Dendritic cell treated with granulocyte-macrophage colony-stimulating factor and Interleukin-4, amounts not matched to agents 40 ng/mL and 50 ng/mL, for 4 days (primary cell): Measurements from ENCODE around the gene MEF2A.

Experiments
- H3K27ac Mint-ChIP-seq: one replicate; pipeline ENCODE4 v1.8.0; 2022; ENCODE audit warnings: mild to moderate bottlenecking, mixed read lengths
- H3K27me3 Mint-ChIP-seq: one replicate; pipeline ENCODE4 v1.8.0; 2022; ENCODE audit warnings: mild to moderate bottlenecking, mixed read lengths
- H3K36me3 Mint-ChIP-seq: one replicate; pipeline ENCODE4 v1.8.0; 2022; ENCODE audit warnings: low read depth, mixed read lengths
- H3K4me1 Mint-ChIP-seq: one replicate; pipeline ENCODE4 v1.8.0; 2022; ENCODE audit warnings: low read depth, mixed read lengths
- H3K4me3 Mint-ChIP-seq: one replicate; pipeline ENCODE4 v1.8.0; 2022; ENCODE audit warnings: mild to moderate bottlenecking, moderate library complexity, mixed read lengths
- H3K9me3 Mint-ChIP-seq: one replicate; pipeline ENCODE4 v1.8.0; 2022; ENCODE audit warnings: mixed read lengths
- intact Hi-C: fragments of 100-400 bp; cut with micrococcal nuclease; formaldehyde crosslinking; loops from one replicate; pipeline ENCODE4 v1.15.0; 2022

The MEF2A gene

GRCh38 chr15:99604865-99605264 lies 39.1 kb downstream of the MEF2A start:
- H3K9me3 Mint-ChIP-seq = no peaks in the 10 kb centered on the region
- H3K4me3 Mint-ChIP-seq = no peak overlapping the region
- H3K4me1 Mint-ChIP-seq = peaks cover 44% of the 10 kb centered on the region
- no peaks in the 10 kb centered on the region for H3K27me3 Mint-ChIP-seq
- peaks cover 50% of the 10 kb centered on the region for H3K36me3 Mint-ChIP-seq
- no peak overlapping the region for H3K27ac Mint-ChIP-seq
- intact Hi-C loops = no loop called here

- no peak overlapping the region for H3K4me3 Mint-ChIP-seq
- intact Hi-C loops = no loop called here
- H3K36me3 Mint-ChIP-seq = peaks cover 43% of the 10 kb centered on the region
- H3K27ac Mint-ChIP-seq = no peak overlapping the region
- H3K9me3 Mint-ChIP-seq = no peaks in the 10 kb centered on the region
- H3K4me1 Mint-ChIP-seq = peaks cover 38% of the 10 kb centered on the region
- no peaks in the 10 kb centered on the region for H3K27me3 Mint-ChIP-seq
Observed at GRCh38 chr15:99605490-99605931, 39.7 kb downstream of the MEF2A start.

- Mint-ChIP-seq H3K36me3 (peaks cover 42% of the 10 kb centered on the region), H3K27ac (no peak overlapping the region), H3K4me3 (no peak overlapping the region), H3K9me3 (no peaks in the 10 kb centered on the region), H3K27me3 (no peaks in the 10 kb centered on the region), H3K4me1 (peaks cover 42% of the 10 kb centered on the region)
- intact Hi-C loops = no loop called here
Observed at GRCh38 chr15:99605990-99606389, 40.2 kb downstream of the MEF2A start.

- intact Hi-C loops = no loop called here
Observed at GRCh38 chr15:99606646-99607045, 40.9 kb downstream of the MEF2A start.

GRCh38 chr15:99613481-99613880 lies 47.7 kb downstream of the MEF2A start:
- Mint-ChIP-seq H3K27ac (no peak overlapping the region), H3K9me3 (no peaks in the 10 kb centered on the region), H3K4me3 (no peak overlapping the region), H3K27me3 (no peaks in the 10 kb centered on the region), H3K4me1 (peaks cover 53% of the 10 kb centered on the region), H3K36me3 (no peaks in the 10 kb centered on the region)
- intact Hi-C loops = no loop called here

More at GRCh38 chr15:99606646-99607045, 40.9 kb downstream of the MEF2A start:
- peaks cover 40% of the 10 kb centered on the region for H3K4me1 Mint-ChIP-seq
- no peaks in the 10 kb centered on the region for H3K9me3 Mint-ChIP-seq
- H3K27ac Mint-ChIP-seq = no peak overlapping the region
- H3K4me3 Mint-ChIP-seq = no peak overlapping the region
- H3K36me3 Mint-ChIP-seq = peaks cover 37% of the 10 kb centered on the region
- no peaks in the 10 kb centered on the region for H3K27me3 Mint-ChIP-seq

- Mint-ChIP-seq H3K4me3 (peak overlapping the region; percentile 33), H3K4me1 (peaks cover 58% of the 10 kb centered on the region), H3K27me3 (no peaks in the 10 kb centered on the region), H3K27ac (peak overlapping the region; percentile 75), H3K36me3 (no peaks in the 10 kb centered on the region), H3K9me3 (no peaks in the 10 kb centered on the region)
- intact Hi-C loops = no loop called here
Observed at GRCh38 chr15:99613887-99614647, 48.3 kb downstream of the MEF2A start.

GRCh38 chr15:99614749-99615288 lies 49.0 kb downstream of the MEF2A start:
- Mint-ChIP-seq H3K4me3 (peak overlapping the region; percentile 33), H3K4me1 (peaks cover 65% of the 10 kb centered on the region), H3K27ac (peak overlapping the region; percentile 75), H3K36me3 (no peaks in the 10 kb centered on the region), H3K9me3 (no peaks in the 10 kb centered on the region), H3K27me3 (no peaks in the 10 kb centered on the region)
- intact Hi-C loops = loop anchor here (5.0 kb wide), 1 partner anchor 43 kb away; no protein-coding TSS in a partner anchor

GRCh38 chr15:99615460-99615859 lies 49.7 kb downstream of the MEF2A start:
- Mint-ChIP-seq H3K4me1 (peaks cover 72% of the 10 kb centered on the region), H3K27me3 (no peaks in the 10 kb centered on the region), H3K27ac (peak overlapping the region; percentile 75), H3K36me3 (no peaks in the 10 kb centered on the region), H3K4me3 (no peak overlapping the region), H3K9me3 (no peaks in the 10 kb centered on the region)
- intact Hi-C loops = loop anchor here (5.0 kb wide), 1 partner anchor 43 kb away; no protein-coding TSS in a partner anchor

- no peaks in the 10 kb centered on the region for H3K9me3 Mint-ChIP-seq
- H3K27ac Mint-ChIP-seq = no peak overlapping the region
- no peaks in the 10 kb centered on the region for H3K27me3 Mint-ChIP-seq
- no peak overlapping the region for H3K4me3 Mint-ChIP-seq
- intact Hi-C loops = loop anchor here (5.0 kb wide), 1 partner anchor 44 kb away; no protein-coding TSS in a partner anchor
- H3K4me1 Mint-ChIP-seq = peaks cover 70% of the 10 kb centered on the region
- no peaks in the 10 kb centered on the region for H3K36me3 Mint-ChIP-seq
Observed at GRCh38 chr15:99616129-99616528, 50.3 kb downstream of the MEF2A start.

- Mint-ChIP-seq H3K4me3 (no peak overlapping the region), H3K9me3 (no peaks in the 10 kb centered on the region), H3K27ac (no peak overlapping the region), H3K36me3 (no peaks in the 10 kb centered on the region), H3K4me1 (peaks cover 69% of the 10 kb centered on the region), H3K27me3 (no peaks in the 10 kb centered on the region)
- intact Hi-C loops = loop anchor here (5.0 kb wide), 1 partner anchor 45 kb away; no protein-coding TSS in a partner anchor
Observed at GRCh38 chr15:99616773-99617342, 51.1 kb downstream of the MEF2A start.

- intact Hi-C loops = loop anchor here (5.0 kb wide), 1 partner anchor 47 kb away; no protein-coding TSS in a partner anchor
- Mint-ChIP-seq H3K4me1 (peaks cover 54% of the 10 kb centered on the region), H3K27me3 (no peaks in the 10 kb centered on the region), H3K36me3 (peaks cover 9% of the 10 kb centered on the region), H3K9me3 (no peaks in the 10 kb centered on the region), H3K4me3 (no peak overlapping the region), H3K27ac (no peak overlapping the region)
Observed at GRCh38 chr15:99618941-99619411, 53.2 kb downstream of the MEF2A start.

- H3K4me1 Mint-ChIP-seq = peaks cover 47% of the 10 kb centered on the region
- peaks cover 17% of the 10 kb centered on the region for H3K36me3 Mint-ChIP-seq
- no peak overlapping the region for H3K27ac Mint-ChIP-seq
- peaks cover 4% of the 10 kb centered on the region for H3K9me3 Mint-ChIP-seq
- no peak overlapping the region for H3K4me3 Mint-ChIP-seq
- no peaks in the 10 kb centered on the region for H3K27me3 Mint-ChIP-seq
- intact Hi-C loops = loop anchor here (5.0 kb wide), 1 partner anchor 47 kb away; no protein-coding TSS in a partner anchor
Observed at GRCh38 chr15:99619712-99620111, 53.9 kb downstream of the MEF2A start.

- intact Hi-C loops = no loop called here
- Mint-ChIP-seq H3K9me3 (peaks cover 9% of the 10 kb centered on the region), H3K4me1 (peaks cover 42% of the 10 kb centered on the region), H3K4me3 (no peak overlapping the region), H3K36me3 (peaks cover 21% of the 10 kb centered on the region), H3K27me3 (no peaks in the 10 kb centered on the region), H3K27ac (peak overlapping the region; percentile 50)
Observed at GRCh38 chr15:99620178-99620577, 54.4 kb downstream of the MEF2A start.

GRCh38 chr15:99621767-99622166 lies 56.0 kb downstream of the MEF2A start:
- Mint-ChIP-seq H3K4me3 (no peak overlapping the region), H3K27ac (no peak overlapping the region), H3K27me3 (no peaks in the 10 kb centered on the region), H3K36me3 (peaks cover 32% of the 10 kb centered on the region), H3K4me1 (peaks cover 48% of the 10 kb centered on the region), H3K9me3 (peaks cover 15% of the 10 kb centered on the region)
- intact Hi-C loops = no loop called here
